IMR-90 (cell line): ENCODE data around the gene AGBL1. TPM values are rescaled to one million over a fixed set of nuclear protein-coding genes. Genes with fewer than 3 reads are reported as not detected.

Experiments
- ATAC-seq: fragments of 200-7000 bp; cut with Tn5 transposase; 2 replicates; pipeline ENCODE4 v1.9.1; 2020; ENCODE audit warnings: low read depth, mild to moderate bottlenecking, moderate library complexity
- BruUV-seq: library from RNA; stranded (reverse); fragments of 400-500 nt; replicated peaks from 2 replicates; lab custom pipeline; 2021; lab: Mats Ljungman, UMichigan
- CTCF ChIA-PET: fragments of 300-600 bp; formaldehyde crosslinking; extraction: SDS; loops from one replicate; lab custom pipeline; 2021; ENCODE audit warnings: antibody characterized with exemption; lab: Yijun Ruan, JAX
- POLR2A ChIA-PET: fragments of 300-600 bp; sonication (Branson Sonifier 250); formaldehyde crosslinking; loops from one replicate; lab custom pipeline; 2022; ENCODE audit warnings: antibody characterized with exemption; ENCODE audit not compliant: unreplicated experiment; lab: Charles Lee
- DNase-seq: peaks from one replicate; pipeline ENCODE4 v3.0.0; 2013
- H2AFZ ChIP-seq: replicated peaks from 2 replicates; pipeline ENCODE3; 2013; ENCODE audit warnings: low read length, mild to moderate bottlenecking; ENCODE audit not compliant: poor library complexity
- H2AK5ac ChIP-seq: 2 replicates; pipeline ENCODE4 v1.6.1; 2013; ENCODE audit warnings: low read depth, low read length, inconsistent platforms
- H2AK9ac ChIP-seq: replicated peaks from 2 replicates; pipeline ENCODE3; 2013; ENCODE audit warnings: mild to moderate bottlenecking, low read depth, low read length, moderate library complexity; ENCODE audit not compliant: poor library complexity
- H2BK120ac ChIP-seq: 2 replicates; pipeline ENCODE4 v1.6.1; 2013; ENCODE audit warnings: low read depth, low read length, inconsistent platforms
- H2BK15ac ChIP-seq: 3 replicates; pipeline ENCODE4 v1.6.1; 2013; ENCODE audit warnings: low read depth, low read length, inconsistent platforms
- H2BK20ac ChIP-seq: 2 replicates; pipeline ENCODE4 v1.6.1; 2013; ENCODE audit warnings: low read depth, mild to moderate bottlenecking, inconsistent platforms, low read length, moderate library complexity
- H2BK5ac ChIP-seq: 2 replicates; pipeline ENCODE4 v1.6.1; 2013; ENCODE audit warnings: mild to moderate bottlenecking, low read depth, low read length, inconsistent platforms; ENCODE audit not compliant: poor library complexity, severe bottlenecking
- H3K14ac ChIP-seq: replicated peaks from 2 replicates; pipeline ENCODE4 v1.6.1; 2013; ENCODE audit warnings: low read depth, low read length, inconsistent platforms
- H3K18ac ChIP-seq: 2 replicates; pipeline ENCODE4 v1.6.1; 2013; ENCODE audit warnings: low read depth, low read length, control low read depth
- H3K23ac ChIP-seq: 2 replicates; pipeline ENCODE4 v1.6.1; 2013; ENCODE audit warnings: low read depth, low read length, inconsistent platforms
- H3K27ac ChIP-seq: 2 replicates; pipeline ENCODE4 v1.5.1; 2013; ENCODE audit warnings: mild to moderate bottlenecking, control low read depth, low read length; ENCODE audit not compliant: insufficient read depth
- H3K27me3 ChIP-seq: 2 replicates; pipeline ENCODE4 v1.6.1; 2013; ENCODE audit warnings: low read length; ENCODE audit not compliant: control insufficient read depth, insufficient read depth
- H3K36me3 ChIP-seq: 2 replicates; pipeline ENCODE4 v1.6.1; 2013; ENCODE audit warnings: low read length, mixed read lengths; ENCODE audit not compliant: control insufficient read depth, insufficient read depth
- H3K4ac ChIP-seq: 2 replicates; pipeline ENCODE4 v1.6.1; 2013; ENCODE audit warnings: low read depth, low read length, inconsistent platforms
- H3K4me1 ChIP-seq: 2 replicates; pipeline ENCODE4 v1.6.1; 2013; ENCODE audit warnings: low read length, mixed read lengths; ENCODE audit not compliant: control insufficient read depth, insufficient read depth
- H3K4me2 ChIP-seq: 2 replicates; pipeline ENCODE4 v1.6.1; 2013; ENCODE audit warnings: low read depth, mild to moderate bottlenecking, control low read depth, low read length, moderate library complexity
- H3K4me3 ChIP-seq: 2 replicates; pipeline ENCODE4 v1.5.1; 2013; ENCODE audit warnings: low read depth, mild to moderate bottlenecking, control low read depth, low read length, moderate library complexity; ENCODE audit not compliant: insufficient read depth
- H3K56ac ChIP-seq: 2 replicates; pipeline ENCODE4 v1.6.1; 2013; ENCODE audit warnings: low read length, inconsistent platforms; ENCODE audit not compliant: insufficient read depth; ENCODE audit errors: extremely low read depth
- H3K79me1 ChIP-seq, 2 experiments: 2 replicates each; pipeline ENCODE4 v1.6.1; 2013; ENCODE audit warnings: low read length in 2 of 2, inconsistent platforms in 1 of 2, low read depth in 1 of 2
- H3K9ac ChIP-seq: 2 replicates; pipeline ENCODE4 v1.6.1; 2013; ENCODE audit warnings: low read depth, low read length, control low read depth
- H3K9me1 ChIP-seq: 2 replicates; pipeline ENCODE4 v1.6.1; 2013; ENCODE audit warnings: low read length, inconsistent platforms; ENCODE audit not compliant: insufficient read depth
- H3K9me3 ChIP-seq: 2 replicates; pipeline ENCODE4 v1.6.1; 2013; ENCODE audit warnings: low read length; ENCODE audit not compliant: control insufficient read depth, insufficient read depth
- H4K20me1 ChIP-seq: 2 replicates; pipeline ENCODE4 v1.6.1; 2013; ENCODE audit warnings: low read length, inconsistent platforms; ENCODE audit not compliant: insufficient read depth
- H4K5ac ChIP-seq: 2 replicates; pipeline ENCODE4 v1.6.1; 2013; ENCODE audit warnings: mild to moderate bottlenecking, low read depth, low read length, control low read depth
- H4K8ac ChIP-seq, 2 experiments: 2 replicates each; pipeline ENCODE4 v1.6.1; 2013; ENCODE audit warnings: low read depth in 2 of 2, low read length in 2 of 2, control low read depth in 1 of 2, inconsistent platforms in 1 of 2
- H4K91ac ChIP-seq: 2 replicates; pipeline ENCODE4 v1.6.1; 2013; ENCODE audit warnings: low read depth, low read length, inconsistent platforms; ENCODE audit not compliant: insufficient read depth
- BHLHE40 ChIP-seq: fragments of 150-350 bp; IDR thresholded peaks from 2 replicates; pipeline ENCODE4 v1.6.1; 2016; ENCODE audit warnings: mild to moderate bottlenecking, low read depth, low read length
- CEBPB ChIP-seq: IDR thresholded peaks from 2 replicates; pipeline ENCODE4 v1.6.1; 2012; ENCODE audit warnings: low read depth, low read length, improper control_type of control experiment
- CHD1 ChIP-seq: IDR thresholded peaks from 2 replicates; pipeline ENCODE4 v1.6.1; 2012; ENCODE audit warnings: low read depth, low read length, improper control_type of control experiment
- FOS ChIP-seq: fragments of 150-350 bp; IDR thresholded peaks from 2 replicates; pipeline ENCODE4 v1.6.1; 2016; ENCODE audit warnings: low read depth, low read length
- MAFK ChIP-seq: IDR thresholded peaks from 2 replicates; pipeline ENCODE4 v1.6.1; 2012; ENCODE audit warnings: low read depth, low read length, improper control_type of control experiment
- MAZ ChIP-seq: IDR thresholded peaks from 2 replicates; pipeline ENCODE4 v1.6.1; 2012; ENCODE audit warnings: low read depth, mild to moderate bottlenecking, low read length, improper control_type of control experiment, moderate library complexity, borderline replicate concordance
- MXI1 ChIP-seq: IDR thresholded peaks from 2 replicates; pipeline ENCODE4 v1.6.1; 2012; ENCODE audit warnings: low read depth, mild to moderate bottlenecking, low read length, moderate library complexity, borderline replicate concordance
- NFE2L2 ChIP-seq: fragments of 150-350 bp; IDR thresholded peaks from 2 replicates; pipeline ENCODE4 v1.6.1; 2016; ENCODE audit warnings: low read depth, mild to moderate bottlenecking, low read length
- POLR2A ChIP-seq: IDR thresholded peaks from 2 replicates; pipeline ENCODE4 v1.6.1; 2012; ENCODE audit warnings: mild to moderate bottlenecking, low read depth, low read length
- RAD21 ChIP-seq: IDR thresholded peaks from 2 replicates; pipeline ENCODE4 v1.6.1; 2012; ENCODE audit warnings: low read length, improper control_type of control experiment
- RCOR1 ChIP-seq: IDR thresholded peaks from 2 replicates; pipeline ENCODE4 v1.6.1; 2012; ENCODE audit warnings: mild to moderate bottlenecking, low read length, improper control_type of control experiment; ENCODE audit not compliant: insufficient replicate concordance
- RFX5 ChIP-seq: IDR thresholded peaks from 2 replicates; pipeline ENCODE4 v1.8.0; 2012; ENCODE audit warnings: low read depth, mild to moderate bottlenecking, low read length, moderate library complexity
- SMC3 ChIP-seq: fragments of 150-350 bp; IDR thresholded peaks from 2 replicates; pipeline ENCODE4 v1.6.1; 2016; ENCODE audit warnings: low read depth, mild to moderate bottlenecking, antibody characterized with exemption, low read length, moderate library complexity
- WGBS, 2 experiments: methylation state at CpG; one replicate each; pipeline versions ENCODE4 v1.1.5 to v1.1.7; 2013; ENCODE audit warnings: missing lambda C conversion rate in 2 of 2; ENCODE audit not compliant: insufficient read length in 1 of 2; ENCODE audit errors: extremely low coverage in 2 of 2; 5-methylcytosine and 5-hydroxymethylcytosine counted together
- dilution Hi-C: fragments of 300-500 bp; cut with HindIII; formaldehyde crosslinking; loops from one replicate; pipeline ENCODE4 v1.14.3; 2018; ENCODE audit warnings: low sequenced_read_pairs; ENCODE audit not compliant: unreplicated experiment
- in situ Hi-C: fragments of 300-500 bp; cut with MboI; formaldehyde crosslinking; loops from 3 replicates; pipeline ENCODE4 v1.14.3; 2019; ENCODE audit warnings: low sequenced_read_pairs, inconsistent platforms, mixed read lengths
- intact Hi-C: fragments of 100-400 bp; cut with micrococcal nuclease; formaldehyde crosslinking; loops from 2 replicates; pipeline ENCODE4 v1.10.0; 2022
- polyA plus RNA-seq, 3 experiments: library from polyadenylated mRNA; depleted of rRNA; stranded (reverse); fragments of >200 nt; gene quantifications; 2 replicates each; pipeline ENCODE4 v1.2.3, GENCODE V29; 2012; ENCODE audit warnings: low replicate concordance in 1 of 3
- total RNA-seq: library from RNA; depleted of rRNA; stranded (reverse); fragments of >200 nt; gene quantifications from 2 replicates; pipeline ENCODE4 v1.2.3, GENCODE V29; 2012
- TF ChIP-seq, protein P1 (sequence below): fragments of 150-350 bp; IDR thresholded peaks from 2 replicates; pipeline ENCODE4 v1.6.1; 2016; ENCODE audit warnings: low read depth, mild to moderate bottlenecking, low read length, moderate library complexity, borderline replicate concordance
- TF ChIP-seq, protein P2 (sequence below): conservative IDR thresholded peaks from 2 replicates; pipeline ENCODE4 v1.5.1; 2012; ENCODE audit warnings: mild to moderate bottlenecking, low read depth, low read length, improper control_type of control experiment
- TF ChIP-seq, protein P3 (sequence below): fragments of 150-350 bp; IDR thresholded peaks from 2 replicates; pipeline ENCODE4 v1.6.1; 2017; ENCODE audit warnings: mild to moderate bottlenecking, antibody characterized with exemption, low read length, low read depth

AGBL1 gene
- total and polyA plus RNA-seq, 2 of the 4 experiments (the other 2 are of a cell fraction), result not detected

DNA sequence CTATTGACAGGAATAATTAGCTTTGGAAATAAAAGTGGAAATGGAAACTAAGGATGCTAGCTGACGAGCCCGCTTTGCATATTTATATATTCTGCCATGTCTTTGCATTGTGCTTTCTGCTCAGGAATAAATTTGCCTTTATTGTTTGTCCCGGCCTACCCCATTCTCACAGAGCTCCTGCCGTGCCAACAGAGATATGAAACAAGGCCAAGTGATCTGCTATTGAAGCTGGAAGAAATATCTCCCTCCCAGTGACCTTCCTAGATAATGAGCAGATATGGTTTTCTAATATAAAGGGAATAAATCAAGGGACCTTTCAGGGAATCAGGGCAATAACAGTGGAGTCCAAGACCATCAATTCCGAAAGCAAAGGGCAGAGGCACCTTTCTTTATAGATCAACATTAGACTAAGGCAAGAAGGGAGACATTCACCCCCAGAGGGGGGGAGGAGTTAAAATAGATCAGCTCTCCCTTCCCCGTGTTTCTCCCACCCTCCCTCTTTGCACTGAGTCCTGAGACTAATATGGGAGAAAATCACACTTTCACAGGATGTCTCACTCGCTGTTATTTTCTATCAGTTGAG lies 664.6 kb downstream of the AGBL1 start:
- no peak for TF ChIP-seq MAFK
- TF ChIP-seq MAZ, result no peak
- no peak for TF ChIP-seq NFE2L2
- TF ChIP-seq, protein P1, sequence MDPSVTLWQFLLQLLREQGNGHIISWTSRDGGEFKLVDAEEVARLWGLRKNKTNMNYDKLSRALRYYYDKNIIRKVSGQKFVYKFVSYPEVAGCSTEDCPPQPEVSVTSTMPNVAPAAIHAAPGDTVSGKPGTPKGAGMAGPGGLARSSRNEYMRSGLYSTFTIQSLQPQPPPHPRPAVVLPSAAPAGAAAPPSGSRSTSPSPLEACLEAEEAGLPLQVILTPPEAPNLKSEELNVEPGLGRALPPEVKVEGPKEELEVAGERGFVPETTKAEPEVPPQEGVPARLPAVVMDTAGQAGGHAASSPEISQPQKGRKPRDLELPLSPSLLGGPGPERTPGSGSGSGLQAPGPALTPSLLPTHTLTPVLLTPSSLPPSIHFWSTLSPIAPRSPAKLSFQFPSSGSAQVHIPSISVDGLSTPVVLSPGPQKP, result no peak
- no peak for TF ChIP-seq RFX5
- TF ChIP-seq SMC3, result no peak
- TF ChIP-seq BHLHE40, result no peak
- TF ChIP-seq RCOR1, result no peak
- no peak for TF ChIP-seq FOS
- TF ChIP-seq, protein P2, sequence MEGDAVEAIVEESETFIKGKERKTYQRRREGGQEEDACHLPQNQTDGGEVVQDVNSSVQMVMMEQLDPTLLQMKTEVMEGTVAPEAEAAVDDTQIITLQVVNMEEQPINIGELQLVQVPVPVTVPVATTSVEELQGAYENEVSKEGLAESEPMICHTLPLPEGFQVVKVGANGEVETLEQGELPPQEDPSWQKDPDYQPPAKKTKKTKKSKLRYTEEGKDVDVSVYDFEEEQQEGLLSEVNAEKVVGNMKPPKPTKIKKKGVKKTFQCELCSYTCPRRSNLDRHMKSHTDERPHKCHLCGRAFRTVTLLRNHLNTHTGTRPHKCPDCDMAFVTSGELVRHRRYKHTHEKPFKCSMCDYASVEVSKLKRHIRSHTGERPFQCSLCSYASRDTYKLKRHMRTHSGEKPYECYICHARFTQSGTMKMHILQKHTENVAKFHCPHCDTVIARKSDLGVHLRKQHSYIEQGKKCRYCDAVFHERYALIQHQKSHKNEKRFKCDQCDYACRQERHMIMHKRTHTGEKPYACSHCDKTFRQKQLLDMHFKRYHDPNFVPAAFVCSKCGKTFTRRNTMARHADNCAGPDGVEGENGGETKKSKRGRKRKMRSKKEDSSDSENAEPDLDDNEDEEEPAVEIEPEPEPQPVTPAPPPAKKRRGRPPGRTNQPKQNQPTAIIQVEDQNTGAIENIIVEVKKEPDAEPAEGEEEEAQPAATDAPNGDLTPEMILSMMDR, result no peak
- no peak for TF ChIP-seq RAD21
- no peak for TF ChIP-seq POLR2A
- no peak for TF ChIP-seq CEBPB
- TF ChIP-seq CHD1, result no peak
- TF ChIP-seq, protein P3, sequence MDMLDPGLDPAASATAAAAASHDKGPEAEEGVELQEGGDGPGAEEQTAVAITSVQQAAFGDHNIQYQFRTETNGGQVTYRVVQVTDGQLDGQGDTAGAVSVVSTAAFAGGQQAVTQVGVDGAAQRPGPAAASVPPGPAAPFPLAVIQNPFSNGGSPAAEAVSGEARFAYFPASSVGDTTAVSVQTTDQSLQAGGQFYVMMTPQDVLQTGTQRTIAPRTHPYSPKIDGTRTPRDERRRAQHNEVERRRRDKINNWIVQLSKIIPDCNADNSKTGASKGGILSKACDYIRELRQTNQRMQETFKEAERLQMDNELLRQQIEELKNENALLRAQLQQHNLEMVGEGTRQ, result no peak
- TF ChIP-seq MXI1, result no peak
- Histone ChIP-seq H3K18ac (no peak overlapping the region), H2BK20ac (no peak overlapping the region), H2BK5ac (no peak overlapping the region), H3K4me1 (no peaks in the 10 kb centered on the region), H3K4me2 (no peak overlapping the region), H3K23ac (no peak overlapping the region), H3K56ac (no peak overlapping the region), H3K27ac (no peak overlapping the region), H3K9me3 (peaks cover 7% of the 10 kb centered on the region), H4K8ac (no peak overlapping the region), H3K9me1 (no peaks in the 10 kb centered on the region), H2AK9ac (no peak overlapping the region), H3K9ac (no peak overlapping the region), H2AK5ac (no peak overlapping the region), H3K14ac (no peak overlapping the region), H3K79me1 (no peaks in the 10 kb centered on the region), H3K4me3 (no peak overlapping the region), H3K4ac (no peak overlapping the region), H4K5ac (no peak overlapping the region), H2BK15ac (no peak overlapping the region), H3K27me3 (no peaks in the 10 kb centered on the region), H4K91ac (no peak overlapping the region), H2BK120ac (no peak overlapping the region), H2AFZ (no peak overlapping the region), H3K36me3 (no peaks in the 10 kb centered on the region), H4K20me1 (no peaks in the 10 kb centered on the region)
- ChIA-PET CTCF (no interaction called here), POLR2A (no interaction called here)
- DNase-seq (no peak), ATAC-seq (no peak)
- BruUV-seq, result no TSS peak
- WGBS, 2 experiments, result no CpG with 5 or more reads among the region's 7 CpGs
- intact Hi-C loops (no loop called here), in situ Hi-C loops (no loop called here), dilution Hi-C loops (no loop called here)
